ENCODE results near the gene BCHE. TPM values are rescaled to one million over a fixed set of nuclear protein-coding genes. Genes with fewer than 3 reads are reported as not detected.

BCHE gene
- total RNA-seq, 1 donor, result not detected

DNA sequence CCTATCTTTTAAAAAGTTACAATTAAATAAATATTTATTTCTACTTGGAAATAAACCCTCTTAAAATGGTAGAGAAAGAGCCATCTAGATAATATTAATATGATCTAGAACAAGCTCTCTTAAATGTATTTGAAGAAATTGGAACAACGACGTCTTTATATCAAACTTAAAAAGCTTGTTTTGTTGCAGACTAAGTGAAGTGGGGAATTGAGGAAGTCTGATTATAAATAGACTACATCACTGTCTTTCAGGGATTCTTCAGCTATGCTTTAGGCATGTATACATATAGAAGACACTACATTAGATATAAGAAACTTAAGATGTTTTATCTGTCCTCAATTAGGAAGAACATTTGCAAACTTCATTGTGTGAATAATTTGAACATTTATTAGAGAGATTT, 1.8 kb downstream of the BCHE start:
- Histone ChIP-seq H2AFZ (ENCODE audit: low read length) (no peak overlapping the region), H3K4me1 (ENCODE audit: insufficient read depth, low read length) (no peaks in the 10 kb centered on the region), H3K27me3 (ENCODE audit: insufficient read depth, low read length) (no peaks in the 10 kb centered on the region), H3K36me3 (ENCODE audit: insufficient read depth, low read length) (no peaks in the 10 kb centered on the region), H3K4me3 (ENCODE audit: insufficient read depth, low read length) (no peak overlapping the region), H3K4me2 (ENCODE audit: insufficient read depth, low read length) (no peak overlapping the region), H3K9me3 (ENCODE audit: low read depth, low read length) (no peaks in the 10 kb centered on the region), H3K27ac (ENCODE audit: low read depth, low read length) (no peak overlapping the region), H4K20me1 (ENCODE audit: insufficient read depth, low read length) (no peaks in the 10 kb centered on the region), H3K79me2 (ENCODE audit: insufficient read depth, low read length) (no peaks in the 10 kb centered on the region)
- no peak for TF ChIP-seq CTCF (IDR thresholded peaks at IDR 0.05; ENCODE audit: extremely low read depth, low read depth, low read length)
- no peak for DNase-seq (ENCODE audit: insufficient read length, low spot score, missing footprints)

GRCh38 chr3:165830746-165831145, 6.5 kb downstream of the BCHE start:
- no peak overlapping the region for H3K27ac ChIP-seq (ENCODE audit: low read depth, low read length)
- no peak overlapping the region for H3K4me2 ChIP-seq (ENCODE audit: insufficient read depth, low read length)
- H3K36me3 ChIP-seq (ENCODE audit: insufficient read depth, low read length), result no peaks in the 10 kb centered on the region
- no peak overlapping the region for H2AFZ ChIP-seq (ENCODE audit: low read length)
- H3K27me3 ChIP-seq (ENCODE audit: insufficient read depth, low read length), result no peaks in the 10 kb centered on the region
- H3K9me3 ChIP-seq (ENCODE audit: low read depth, low read length), result no peaks in the 10 kb centered on the region
- no peaks in the 10 kb centered on the region for H3K4me1 ChIP-seq (ENCODE audit: insufficient read depth, low read length)
- no peaks in the 10 kb centered on the region for H4K20me1 ChIP-seq (ENCODE audit: insufficient read depth, low read length)
- no peak for TF ChIP-seq CTCF (IDR thresholded peaks at IDR 0.05; ENCODE audit: extremely low read depth, low read depth, low read length)
- DNase-seq (ENCODE audit: insufficient read length, low spot score, missing footprints), result no peak
- H3K4me3 ChIP-seq (ENCODE audit: insufficient read depth, low read length), result no peak overlapping the region
- no peaks in the 10 kb centered on the region for H3K79me2 ChIP-seq (ENCODE audit: insufficient read depth, low read length)

DNA sequence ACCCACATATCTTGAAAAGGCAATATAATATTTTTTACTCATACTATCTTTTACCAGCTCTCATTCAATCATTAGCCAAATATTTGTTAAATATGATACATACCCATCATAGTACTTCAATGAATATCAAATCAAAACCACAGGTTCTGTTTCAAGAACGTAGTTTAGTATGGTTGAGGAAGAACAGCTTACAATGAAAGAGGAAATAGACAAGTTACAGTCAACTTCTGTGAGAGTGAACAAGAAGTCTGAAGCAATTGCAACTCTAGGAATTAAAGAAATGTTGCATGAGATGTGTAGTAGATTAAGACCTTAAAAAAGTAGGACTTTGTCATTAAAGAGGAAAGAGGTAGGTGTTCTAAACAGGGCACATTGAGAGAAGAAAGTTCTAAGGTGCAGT, 9.3 kb downstream of the BCHE start:
- Histone ChIP-seq H3K27me3 (ENCODE audit: insufficient read depth, low read length) (no peaks in the 10 kb centered on the region), H3K27ac (ENCODE audit: low read depth, low read length) (no peak overlapping the region), H3K4me1 (ENCODE audit: insufficient read depth, low read length) (no peaks in the 10 kb centered on the region), H3K4me3 (ENCODE audit: insufficient read depth, low read length) (no peak overlapping the region), H4K20me1 (ENCODE audit: insufficient read depth, low read length) (no peaks in the 10 kb centered on the region), H3K79me2 (ENCODE audit: insufficient read depth, low read length) (no peaks in the 10 kb centered on the region), H3K9me3 (ENCODE audit: low read depth, low read length) (no peaks in the 10 kb centered on the region), H2AFZ (ENCODE audit: low read length) (no peak overlapping the region), H3K36me3 (ENCODE audit: insufficient read depth, low read length) (no peaks in the 10 kb centered on the region), H3K4me2 (ENCODE audit: insufficient read depth, low read length) (no peak overlapping the region)
- DNase-seq (ENCODE audit: insufficient read length, low spot score, missing footprints), result no peak
- TF ChIP-seq CTCF (IDR thresholded peaks at IDR 0.05; ENCODE audit: extremely low read depth, low read depth, low read length), result no peak

GRCh38 chr3:165827233-165827632, 10.0 kb downstream of the BCHE start:
- Histone ChIP-seq H4K20me1 (ENCODE audit: insufficient read depth, low read length) (no peaks in the 10 kb centered on the region), H3K79me2 (ENCODE audit: insufficient read depth, low read length) (no peaks in the 10 kb centered on the region), H3K4me1 (ENCODE audit: insufficient read depth, low read length) (no peaks in the 10 kb centered on the region), H3K9me3 (ENCODE audit: low read depth, low read length) (no peaks in the 10 kb centered on the region), H3K4me3 (ENCODE audit: insufficient read depth, low read length) (no peak overlapping the region), H2AFZ (ENCODE audit: low read length) (no peak overlapping the region), H3K27me3 (ENCODE audit: insufficient read depth, low read length) (no peaks in the 10 kb centered on the region), H3K27ac (ENCODE audit: low read depth, low read length) (no peak overlapping the region), H3K36me3 (ENCODE audit: insufficient read depth, low read length) (no peaks in the 10 kb centered on the region), H3K4me2 (ENCODE audit: insufficient read depth, low read length) (no peak overlapping the region)
- no peak for TF ChIP-seq CTCF (IDR thresholded peaks at IDR 0.05; ENCODE audit: extremely low read depth, low read depth, low read length)
- DNase-seq (ENCODE audit: insufficient read length, low spot score, missing footprints), result no peak

Measured in osteoblast (primary cell).